Lower leg skin (tissue), 4 donors: ENCODE data around the gene ACSL1. TPM values are rescaled to one million over a fixed set of nuclear protein-coding genes. Genes with fewer than 3 reads are reported as not detected.

ENCODE experiments used
- DNase-seq, 2 donors: peaks; one replicate each; pipeline ENCODE4 v3.0.0-alpha.2; 2019; ENCODE audit warnings: low spot score in 2 of 2
- H3K4me3 ChIP-seq: fragments of 200-600 bp; sonication (generic); 2 replicates; pipeline ENCODE4 v1.5.1; 2017; ENCODE audit warnings: mild to moderate bottlenecking, low read depth; ENCODE audit not compliant: poor library complexity, severe bottlenecking
- CTCF ChIP-seq, 3 donors: fragments of 450-650 bp; IDR thresholded peaks; one replicate each; pipeline ENCODE4 v1.5.1; 2016; ENCODE audit warnings: antibody characterized with exemption in 3 of 3, mild to moderate bottlenecking in 3 of 3, moderate library complexity in 2 of 3
- POLR2A ChIP-seq, 2 donors: fragments of 450-650 bp; IDR thresholded peaks; one replicate each; pipeline ENCODE4 v1.6.1; 2016 to 2017; ENCODE audit warnings: antibody characterized with exemption in 2 of 2, mild to moderate bottlenecking in 1 of 2, moderate library complexity in 1 of 2
- WGBS, 2 donors: methylation state at CpG; one replicate each; pipeline ENCODE4 v1.1.5; 2018; 5-methylcytosine and 5-hydroxymethylcytosine counted together
- intact Hi-C: fragments of 100-400 bp; cut with DNase I; formaldehyde crosslinking; loops from one replicate; pipeline ENCODE4 v1.15.0; 2023; ENCODE audit warnings: low total_unique reads
- total RNA-seq, 4 donors: library from RNA; depleted of rRNA; stranded (reverse); fragments of >200 nt; gene quantifications; one replicate each; pipeline ENCODE4 v1.1.0, GENCODE V29; 2016

The ACSL1 gene
- total RNA-seq, 4 donors from 2014 or later: 190 to 308 (median 266) TPM

GRCh38 chr4:184774152-184774551, 51.6 kb downstream of the ACSL1 start:
- TF ChIP-seq POLR2A (IDR thresholded peaks at IDR 0.05) (no peak), CTCF (IDR thresholded peaks at IDR 0.05) (no peak)
- DNase-seq: no peak
- 92 to 93% methylated on average over 7 of the region's 7 CpGs for WGBS, 2 donors
- no peak overlapping the region for H3K4me3 ChIP-seq
- intact Hi-C loops: no loop called here

- intact Hi-C loops: no loop called here
- 87 to 93% methylated on average over 1 of the region's 1 CpG for WGBS, 2 donors
- DNase-seq: no peak
- TF ChIP-seq POLR2A (IDR thresholded peaks at IDR 0.05): no peak
- no peak for TF ChIP-seq CTCF (IDR thresholded peaks at IDR 0.05)
- H3K4me3 ChIP-seq: no peak overlapping the region
Observed at GRCh38 chr4:184771416-184771815, 54.4 kb downstream of the ACSL1 start.

- no peak for DNase-seq
- no peak overlapping the region for H3K4me3 ChIP-seq
- WGBS, 2 donors: 89 to 90% methylated on average over 7 of the region's 7 CpGs
- TF ChIP-seq POLR2A (IDR thresholded peaks at IDR 0.05) (no peak), CTCF (IDR thresholded peaks at IDR 0.05) (no peak)
- intact Hi-C loops: no loop called here
Observed at GRCh38 chr4:184769141-184769765, 56.5 kb downstream of the ACSL1 start.

- TF ChIP-seq CTCF (IDR thresholded peaks at IDR 0.05): no peak
- TF ChIP-seq POLR2A (IDR thresholded peaks at IDR 0.05): no peak
- H3K4me3 ChIP-seq: no peak overlapping the region
- DNase-seq: no peak
- intact Hi-C loops: no loop called here
- 90% methylated on average over 5 of the region's 5 CpGs for WGBS, 2 donors
Observed at GRCh38 chr4:184768296-184768695, 57.5 kb downstream of the ACSL1 start.

GRCh38 chr4:184766446-184766845, 59.3 kb downstream of the ACSL1 start:
- DNase-seq: no peak
- 96% methylated on average over 9 of the region's 9 CpGs for WGBS, 2 donors
- TF ChIP-seq CTCF (IDR thresholded peaks at IDR 0.05) (no peak), POLR2A (IDR thresholded peaks at IDR 0.05) (no peak)
- intact Hi-C loops: no loop called here
- H3K4me3 ChIP-seq: no peak overlapping the region
